Right lobe of liver (tissue), 4 donors: Measurements from ENCODE around the gene CENPW.

Experiments
- CTCF ChIP-seq, 4 donors: fragments of 200-600 bp in 3 of 4; fragments of 450-650 bp in 1 of 4; IDR thresholded peaks; one replicate each; pipeline versions ENCODE4 v1.5.1 to v1.8.0; 2016 to 2022; ENCODE audit warnings: antibody characterized with exemption in 4 of 4, mild to moderate bottlenecking in 2 of 4
- POLR2A ChIP-seq: fragments of 450-650 bp; IDR thresholded peaks from one replicate; pipeline ENCODE4 v1.6.1; 2017; ENCODE audit warnings: antibody characterized with exemption, mild to moderate bottlenecking
- donor health status: DM: no; HTN: no; CAD: no.
- donor health status: DM: no; HTN: no; CAD: no.
- donor health status: DM: no; HTN: yes; CAD: no.

- no peak for TF ChIP-seq CTCF (IDR thresholded peaks at IDR 0.05)
- TF ChIP-seq POLR2A: no peak
Observed at GRCh38 chr6:126396131-126396530, 56.2 kb downstream of the CENPW start.
